ENCODE measurements around the gene ENOSF1. TPM values are rescaled to one million over a fixed set of nuclear protein-coding genes. Genes with fewer than 3 reads are reported as not detected.

ENOSF1 gene
- total RNA-seq, 1 donor from 2014 or later: 24.4 TPM

Other genes with a start within 250 kb of the ENOSF1 start
- 7.3 TPM for gene COLEC12, start 211.9 kb downstream of the ENOSF1 start, total RNA-seq
- gene CETN1, start 132.2 kb downstream of the ENOSF1 start, total RNA-seq: not detected
- not detected for gene CLUL1, start 115.6 kb downstream of the ENOSF1 start, total RNA-seq
- 3.1 TPM for gene TYMS, start 55.0 kb downstream of the ENOSF1 start, total RNA-seq
- 21.7 TPM for gene YES1, start 99.6 kb upstream of the ENOSF1 start, total RNA-seq
- gene ADCYAP1, start 192.2 kb upstream of the ENOSF1 start, total RNA-seq: 0.19 TPM